ENCODE data around the gene KRTAP10-12.

Gene KRTAP10-12

GRCh38 chr21:44712203-44713028 lies 15.4 kb downstream of the KRTAP10-12 start:
- no peak for DNase-seq

- DNase-seq, result no peak
These were observed 16.2 kb downstream of the KRTAP10-12 start for GRCh38 chr21:44713130-44713529.

- no peak for DNase-seq
These were observed 16.9 kb downstream of the KRTAP10-12 start for GRCh38 chr21:44713846-44714245.

GRCh38 chr21:44714905-44715304 lies 17.9 kb downstream of the KRTAP10-12 start:
- DNase-seq, result no peak

GRCh38 chr21:44716984-44717383 lies 20.0 kb downstream of the KRTAP10-12 start:
- no peak for DNase-seq

GRCh38 chr21:44718093-44718492 lies 21.1 kb downstream of the KRTAP10-12 start:
- DNase-seq, result no peak

GRCh38 chr21:44718571-44718970 lies 21.6 kb downstream of the KRTAP10-12 start:
- no peak for DNase-seq

GRCh38 chr21:44720170-44720569 lies 23.2 kb downstream of the KRTAP10-12 start:
- DNase-seq, result no peak

- no peak for DNase-seq
These were observed 25.8 kb downstream of the KRTAP10-12 start for GRCh38 chr21:44722731-44723130.

GRCh38 chr21:44723177-44724131 lies 26.5 kb downstream of the KRTAP10-12 start:
- no peak for DNase-seq

GRCh38 chr21:44724196-44724595 lies 27.2 kb downstream of the KRTAP10-12 start:
- no peak for DNase-seq

- DNase-seq, result no peak
These were observed 28.0 kb downstream of the KRTAP10-12 start for GRCh38 chr21:44724926-44725325.

GRCh38 chr21:44726826-44727225 lies 29.9 kb downstream of the KRTAP10-12 start:
- no peak for DNase-seq

- DNase-seq, result no peak
These were observed 30.3 kb downstream of the KRTAP10-12 start for GRCh38 chr21:44727321-44727720.

GRCh38 chr21:44727757-44728156 lies 30.8 kb downstream of the KRTAP10-12 start:
- no peak for DNase-seq

- DNase-seq, result no peak
These were observed 31.7 kb downstream of the KRTAP10-12 start for GRCh38 chr21:44728716-44729115.

GRCh38 chr21:44729336-44730027 lies 32.5 kb downstream of the KRTAP10-12 start:
- no peak for DNase-seq

- DNase-seq, result no peak
These were observed 33.0 kb downstream of the KRTAP10-12 start for GRCh38 chr21:44730028-44730395.

- no peak for DNase-seq
These were observed 34.1 kb downstream of the KRTAP10-12 start for GRCh38 chr21:44730951-44731579.

GRCh38 chr21:44732263-44732662 lies 35.3 kb downstream of the KRTAP10-12 start:
- no peak for DNase-seq

- DNase-seq, result no peak
These were observed 36.0 kb downstream of the KRTAP10-12 start for GRCh38 chr21:44732956-44733355.

GRCh38 chr21:44734026-44734745 lies 37.2 kb downstream of the KRTAP10-12 start:
- DNase-seq, result no peak
